BJ (cell line): ENCODE results near the gene MPZL1. TPM values are rescaled to one million over a fixed set of nuclear protein-coding genes. Genes with fewer than 3 reads are reported as not detected.

Experiments used
- CTCF ChIA-PET: fragments of 350-600 bp; formaldehyde crosslinking; extraction: SDS; loops from one replicate; lab custom pipeline; 2021; ENCODE audit warnings: antibody characterized with exemption, inconsistent platforms; lab: Yijun Ruan, JAX
- POLR2A ChIA-PET: fragments of 300-600 bp; sonication (Branson Sonifier 250); formaldehyde crosslinking; extraction: SDS; loops from one replicate; lab custom pipeline; 2021; ENCODE audit warnings: antibody characterized with exemption; lab: Charles Lee
- DNase-seq: peaks from one replicate; pipeline ENCODE4 v3.0.0-alpha.2; 2011; ENCODE audit warnings: low read depth
- H3K27me3 ChIP-seq: 2 replicates; pipeline ENCODE4 v1.6.0; 2011; ENCODE audit warnings: low read length; ENCODE audit not compliant: control insufficient read depth, insufficient read depth
- H3K36me3 ChIP-seq: 2 replicates; pipeline ENCODE4 v1.5.1; 2011; ENCODE audit warnings: low read length; ENCODE audit not compliant: control insufficient read depth, insufficient read depth
- H3K4me3 ChIP-seq: 2 replicates; pipeline ENCODE4 v1.5.1; 2011; ENCODE audit warnings: low read depth, mild to moderate bottlenecking, control low read depth, low read length
- polyA plus RNA-seq: library from polyadenylated mRNA; depleted of rRNA; stranded (reverse); fragments of >200 nt; gene quantifications from 2 replicates; pipeline ENCODE4 v1.2.3, GENCODE V29; 2011
- TF ChIP-seq, protein P1 (sequence below): IDR thresholded peaks from 2 replicates; pipeline ENCODE4 v1.5.1; 2011; ENCODE audit warnings: low read depth, mild to moderate bottlenecking, control low read depth, inconsistent platforms, low read length, moderate library complexity; ENCODE audit not compliant: insufficient read depth

The MPZL1 gene
- polyA plus RNA-seq, 1 experiment = 79.1 TPM

- no peak overlapping the region for H3K4me3 ChIP-seq
- POLR2A ChIA-PET = no interaction called here
- no peak for DNase-seq
Observed at GRCh38 chr1:167695147-167695546, 26.6 kb upstream of the MPZL1 start.

DNA sequence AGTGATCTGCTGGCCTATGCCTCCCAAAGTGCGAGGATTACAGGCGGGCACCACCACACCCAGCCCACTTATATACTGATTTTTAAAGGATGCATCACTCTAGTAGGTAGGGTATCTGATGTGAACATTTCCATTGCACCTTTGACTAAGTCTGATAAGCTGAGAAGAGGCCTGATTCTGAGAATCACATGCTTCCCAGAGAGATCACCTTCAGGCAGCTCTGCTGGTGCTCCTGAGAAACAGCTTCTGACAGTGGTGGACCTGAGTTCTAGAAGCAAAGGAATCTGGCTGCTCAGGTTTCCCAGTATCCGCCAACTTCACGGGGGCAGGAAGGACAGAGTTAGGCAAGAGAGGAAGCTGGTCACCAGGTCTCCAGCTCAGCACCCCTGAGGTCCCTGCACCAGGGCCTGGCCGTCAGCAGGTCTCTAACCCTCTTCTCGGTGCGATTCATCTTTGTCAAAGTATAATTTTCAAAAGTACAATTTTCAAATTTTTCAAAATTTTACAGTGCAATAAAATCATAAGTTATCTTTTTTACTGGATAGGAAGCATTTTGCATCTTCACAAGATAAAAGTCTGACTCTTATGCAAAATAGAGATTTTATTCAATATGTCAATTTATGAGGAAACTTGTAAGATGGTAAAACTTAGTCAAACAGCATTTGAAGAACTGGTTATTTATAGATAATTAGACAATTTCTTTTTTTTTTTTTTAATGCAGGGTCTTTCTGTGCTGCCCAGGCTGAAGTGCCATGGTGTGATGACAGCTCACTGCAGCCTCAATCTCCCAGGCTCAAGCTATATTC lies 25.8 kb upstream of the MPZL1 start:
- ChIA-PET POLR2A (interaction anchor here (0.5 kb wide), 1 partner anchor 105 kb away, joined by 5 read pairs; no protein-coding TSS in a partner anchor), CTCF (interaction anchor here (0.8 to 1.5 kb wide), 3 partner anchors 9 to 96 kb away, joined by 3 to 5 read pairs (median 5); no protein-coding TSS in a partner anchor)
- Histone ChIP-seq H3K27me3 (peaks cover 5% of the 10 kb centered on the region), H3K4me3 (no peak overlapping the region), H3K36me3 (no peaks in the 10 kb centered on the region)
- TF ChIP-seq, protein P1, sequence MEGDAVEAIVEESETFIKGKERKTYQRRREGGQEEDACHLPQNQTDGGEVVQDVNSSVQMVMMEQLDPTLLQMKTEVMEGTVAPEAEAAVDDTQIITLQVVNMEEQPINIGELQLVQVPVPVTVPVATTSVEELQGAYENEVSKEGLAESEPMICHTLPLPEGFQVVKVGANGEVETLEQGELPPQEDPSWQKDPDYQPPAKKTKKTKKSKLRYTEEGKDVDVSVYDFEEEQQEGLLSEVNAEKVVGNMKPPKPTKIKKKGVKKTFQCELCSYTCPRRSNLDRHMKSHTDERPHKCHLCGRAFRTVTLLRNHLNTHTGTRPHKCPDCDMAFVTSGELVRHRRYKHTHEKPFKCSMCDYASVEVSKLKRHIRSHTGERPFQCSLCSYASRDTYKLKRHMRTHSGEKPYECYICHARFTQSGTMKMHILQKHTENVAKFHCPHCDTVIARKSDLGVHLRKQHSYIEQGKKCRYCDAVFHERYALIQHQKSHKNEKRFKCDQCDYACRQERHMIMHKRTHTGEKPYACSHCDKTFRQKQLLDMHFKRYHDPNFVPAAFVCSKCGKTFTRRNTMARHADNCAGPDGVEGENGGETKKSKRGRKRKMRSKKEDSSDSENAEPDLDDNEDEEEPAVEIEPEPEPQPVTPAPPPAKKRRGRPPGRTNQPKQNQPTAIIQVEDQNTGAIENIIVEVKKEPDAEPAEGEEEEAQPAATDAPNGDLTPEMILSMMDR = no peak
- no peak for DNase-seq

More at GRCh38 chr1:167695147-167695546, 26.6 kb upstream of the MPZL1 start:
- Histone ChIP-seq H3K36me3 (no peaks in the 10 kb centered on the region), H3K27me3 (peaks cover 4% of the 10 kb centered on the region)
- TF ChIP-seq, protein P1 = no peak
- CTCF ChIA-PET = interaction anchor here (1.3 to 1.5 kb wide), 2 partner anchors 10 to 95 kb away, joined by 5 read pairs; no protein-coding TSS in a partner anchor

GRCh38 chr1:167697667-167698141 lies 24.1 kb upstream of the MPZL1 start:
- H3K36me3 ChIP-seq = no peaks in the 10 kb centered on the region
- CTCF ChIA-PET = interaction anchor here (1.0 to 1.8 kb wide), 3 partner anchors 10 to 18 kb away, joined by 3 to 8 read pairs (median 4); no protein-coding TSS in a partner anchor
- POLR2A ChIA-PET = no interaction called here
- H3K4me3 ChIP-seq = no peak overlapping the region
- no peak for DNase-seq
- TF ChIP-seq, protein P1 = no peak
- H3K27me3 ChIP-seq = peaks cover 3% of the 10 kb centered on the region

DNA sequence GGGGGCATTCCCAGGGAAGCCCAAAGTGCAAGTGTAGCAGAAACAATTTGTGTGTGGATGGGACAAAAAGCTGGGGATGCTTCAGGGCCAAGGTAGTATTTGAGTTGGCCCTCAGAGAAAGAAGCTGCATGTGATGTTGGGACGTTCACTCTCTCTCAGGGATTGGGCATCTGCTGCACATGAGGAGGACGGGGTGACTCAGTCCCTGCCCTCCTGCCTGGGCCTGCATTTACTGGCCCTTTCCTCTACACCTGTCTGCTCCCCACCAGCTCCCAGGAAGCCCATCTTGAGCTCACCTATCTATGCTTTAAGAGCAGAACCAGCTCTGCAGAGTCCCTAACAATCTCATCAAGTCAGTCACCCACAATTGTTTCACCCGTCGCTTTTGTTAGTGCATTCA lies 23.5 kb upstream of the MPZL1 start:
- Histone ChIP-seq H3K27me3 (peaks cover 3% of the 10 kb centered on the region), H3K4me3 (no peak overlapping the region), H3K36me3 (no peaks in the 10 kb centered on the region)
- CTCF ChIA-PET = interaction anchor here (1.0 to 1.8 kb wide), 3 partner anchors 10 to 17 kb away, joined by 3 to 8 read pairs (median 4); no protein-coding TSS in a partner anchor
- POLR2A ChIA-PET = interaction anchor here (0.7 kb wide), 1 partner anchor 102 kb away, joined by 15 read pairs; no protein-coding TSS in a partner anchor
- TF ChIP-seq, protein P1 = no peak
- no peak for DNase-seq

- Histone ChIP-seq H3K4me3 (no peak overlapping the region), H3K36me3 (no peaks in the 10 kb centered on the region), H3K27me3 (peaks cover 10% of the 10 kb centered on the region)
- ChIA-PET POLR2A (no interaction called here), CTCF (interaction anchor here (0.8 kb wide), 2 partner anchors 12 to 14 kb away, joined by 3 to 4 read pairs; no protein-coding TSS in a partner anchor)
- no peak for DNase-seq
- TF ChIP-seq, protein P1 = no peak
Observed at GRCh38 chr1:167701510-167701909, 20.3 kb upstream of the MPZL1 start.
